Mesothelial cell of epicardium (in vitro differentiated cells): ENCODE measurements around the gene CHD2. TPM values are rescaled to one million over a fixed set of nuclear protein-coding genes. Genes with fewer than 3 reads are reported as not detected.

Source experiments
- DNase-seq, 2 experiments: peaks; one replicate each; pipeline ENCODE4 v3.0.0; 2021; ENCODE audit warnings: low spot score in 2 of 2; ENCODE audit not compliant: unreplicated experiment in 2 of 2
- H3K27ac Mint-ChIP-seq: 2 replicates; pipeline ENCODE4 v1.8.0; 2021; ENCODE audit warnings: mixed read lengths
- H3K27me3 Mint-ChIP-seq: 2 replicates; pipeline ENCODE4 v1.8.0; 2021; ENCODE audit warnings: low read depth, mixed read lengths
- H3K36me3 Mint-ChIP-seq: 2 replicates; pipeline ENCODE4 v1.8.0; 2021; ENCODE audit warnings: mixed read lengths
- H3K4me1 Mint-ChIP-seq: 2 replicates; pipeline ENCODE4 v1.8.0; 2021; ENCODE audit warnings: mixed read lengths
- H3K4me3 Mint-ChIP-seq: 2 replicates; pipeline ENCODE4 v1.8.0; 2021; ENCODE audit warnings: mild to moderate bottlenecking, moderate library complexity, mixed read lengths
- H3K9me3 Mint-ChIP-seq: 2 replicates; pipeline ENCODE4 v1.8.0; 2021; ENCODE audit warnings: mixed read lengths
- CTCF ChIP-seq: fragments of 200-600 bp; sonication (generic); IDR thresholded peaks from one replicate; pipeline ENCODE4 v1.5.0; 2021; ENCODE audit warnings: antibody characterized with exemption; ENCODE audit not compliant: unreplicated experiment
- total RNA-seq: library from RNA; stranded (reverse); gene quantifications from 3 replicates; pipeline ENCODE4 v1.2.1, GENCODE V29; 2021

Gene CHD2
- total RNA-seq, 1 donor from 2014 or later = 178 TPM

DNA sequence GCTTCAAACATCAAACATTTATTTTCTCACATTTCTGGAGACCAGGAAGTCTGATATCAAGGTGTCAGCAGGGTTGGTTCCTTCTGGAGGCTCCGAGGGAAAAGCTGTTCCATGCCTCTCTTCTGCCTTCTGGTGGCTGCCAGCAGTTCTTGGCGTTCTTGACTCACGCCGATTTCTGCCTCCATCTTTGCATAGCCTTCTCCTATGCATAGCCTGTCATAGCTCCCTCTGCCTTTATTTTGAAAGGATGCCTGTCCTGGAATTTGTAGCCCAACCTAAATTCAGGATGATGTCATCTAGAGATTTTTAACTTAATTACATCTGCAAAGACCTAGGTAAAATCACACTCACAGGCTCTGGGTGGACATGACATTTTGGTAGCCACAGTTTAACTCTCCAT is 118.5 kb downstream of the CHD2 start:
- Mint-ChIP-seq H3K4me1 (no peaks in the 10 kb centered on the region), H3K27me3 (no peaks in the 10 kb centered on the region), H3K27ac (no peak overlapping the region), H3K4me3 (no peak overlapping the region), H3K36me3 (peaks cover 79% of the 10 kb centered on the region), H3K9me3 (no peaks in the 10 kb centered on the region)
- TF ChIP-seq CTCF = no peak
- no peak for DNase-seq

DNA sequence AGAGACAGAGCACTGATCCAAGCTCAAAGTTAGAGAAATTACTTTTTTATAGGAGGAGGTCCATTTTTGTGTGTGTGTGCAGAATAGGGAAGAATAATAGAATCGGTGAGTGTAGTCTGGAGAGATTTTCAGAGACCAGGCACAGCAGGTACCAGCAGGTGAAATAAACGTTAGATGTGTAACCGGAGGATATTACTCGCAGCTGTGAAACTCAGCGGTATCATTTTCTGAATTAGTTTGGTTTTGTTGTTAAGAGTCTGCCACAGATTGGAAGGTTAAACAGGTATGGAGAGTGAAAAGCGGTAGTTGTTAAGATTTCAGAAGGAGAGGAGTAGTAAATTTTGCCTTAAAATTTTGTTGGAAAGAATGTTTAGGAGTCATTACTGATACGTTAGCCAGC is 119.0 kb downstream of the CHD2 start:
- no peaks in the 10 kb centered on the region for H3K4me1 Mint-ChIP-seq

DNA sequence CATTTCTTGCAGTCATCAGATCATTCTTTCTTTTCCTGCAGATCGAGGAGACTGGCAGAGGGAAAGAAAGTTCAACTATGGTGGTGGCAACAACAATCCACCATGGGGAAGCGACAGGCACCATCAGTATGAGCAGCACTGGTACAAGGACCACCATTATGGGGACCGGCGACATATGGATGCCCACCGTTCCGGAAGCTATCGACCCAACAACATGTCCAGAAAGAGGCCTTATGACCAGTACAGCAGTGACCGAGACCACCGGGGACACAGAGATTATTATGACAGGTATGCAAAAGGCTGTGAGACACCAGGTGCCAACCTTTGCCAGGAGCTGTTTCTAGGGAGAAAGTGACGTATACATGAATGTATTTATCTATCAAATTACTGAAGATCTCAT is 119.8 kb downstream of the CHD2 start:
- H3K27me3 Mint-ChIP-seq = no peaks in the 10 kb centered on the region
- TF ChIP-seq CTCF = no peak
- no peaks in the 10 kb centered on the region for H3K4me1 Mint-ChIP-seq
- no peak for DNase-seq
- peaks cover 81% of the 10 kb centered on the region for H3K36me3 Mint-ChIP-seq
- H3K27ac Mint-ChIP-seq = no peak overlapping the region
- no peaks in the 10 kb centered on the region for H3K9me3 Mint-ChIP-seq
- no peak overlapping the region for H3K4me3 Mint-ChIP-seq

More for the DNA sequence above, 119.0 kb downstream of the CHD2 start:
- no peak overlapping the region for H3K4me3 Mint-ChIP-seq
- H3K9me3 Mint-ChIP-seq = no peaks in the 10 kb centered on the region
- H3K27me3 Mint-ChIP-seq = no peaks in the 10 kb centered on the region
- no peak for TF ChIP-seq CTCF
- DNase-seq = no peak
- peaks cover 81% of the 10 kb centered on the region for H3K36me3 Mint-ChIP-seq
- peak overlapping the region; percentile 10 for H3K27ac Mint-ChIP-seq

GRCh38 chr15:93020976-93021772 is 121.0 kb downstream of the CHD2 start:
- H3K4me3 Mint-ChIP-seq = no peak overlapping the region
- DNase-seq = no peak
- H3K9me3 Mint-ChIP-seq = no peaks in the 10 kb centered on the region

GRCh38 chr15:93024293-93024692 is 124.2 kb downstream of the CHD2 start:
- TF ChIP-seq CTCF = no peak
- H3K4me3 Mint-ChIP-seq = no peak overlapping the region
- DNase-seq = no peak
- no peaks in the 10 kb centered on the region for H3K27me3 Mint-ChIP-seq
- H3K27ac Mint-ChIP-seq = no peak overlapping the region
- H3K9me3 Mint-ChIP-seq = no peaks in the 10 kb centered on the region
- H3K36me3 Mint-ChIP-seq = peaks cover 53% of the 10 kb centered on the region
- no peaks in the 10 kb centered on the region for H3K4me1 Mint-ChIP-seq

More at GRCh38 chr15:93020976-93021772, 121.0 kb downstream of the CHD2 start:
- Mint-ChIP-seq H3K36me3 (peaks cover 70% of the 10 kb centered on the region), H3K27ac (no peak overlapping the region), H3K27me3 (no peaks in the 10 kb centered on the region), H3K4me1 (no peaks in the 10 kb centered on the region)
- no peak for TF ChIP-seq CTCF
